HepG2 (cell line): Measurements from ENCODE around the gene NUP62. TPM values are rescaled to one million over a fixed set of nuclear protein-coding genes. Genes with fewer than 3 reads are reported as not detected.

Experiments
- DR1 ChIP-seq: sonication (generic); formaldehyde crosslinking; IDR thresholded peaks from 2 replicates; pipeline ENCODE4 v1.8.0; 2021; ENCODE audit warnings: mild to moderate bottlenecking, missing genetic modification reagents, inconsistent platforms
- GATA4 ChIP-seq: sonication (generic); IDR thresholded peaks from 2 replicates; pipeline ENCODE4 v1.6.1; 2016; ENCODE audit warnings: antibody characterized with exemption, low read depth, borderline replicate concordance
- HES4 ChIP-seq: sonication (generic); formaldehyde crosslinking; IDR thresholded peaks from 2 replicates; pipeline ENCODE4 v1.9.0; 2021; ENCODE audit warnings: mild to moderate bottlenecking, missing genetic modification reagents, borderline replicate concordance
- HNF4G ChIP-seq, 2 experiments: sonication (generic) in 1 of 2; formaldehyde crosslinking in 1 of 2; IDR thresholded peaks; 2 replicates each; pipeline versions ENCODE4 v1.4.0 to v1.6.1; 2011 to 2020; ENCODE audit warnings: borderline replicate concordance in 2 of 2, low read depth in 2 of 2, mild to moderate bottlenecking in 2 of 2, low read length in 1 of 2, missing genetic modification reagents in 1 of 2, moderate library complexity in 1 of 2
- KDM6A ChIP-seq: IDR thresholded peaks from 2 replicates; pipeline ENCODE4 v1.6.1; 2016; ENCODE audit warnings: low read depth
- MIER3 ChIP-seq: IDR thresholded peaks from 2 replicates; pipeline ENCODE4 v1.6.1; 2016; ENCODE audit warnings: missing compliant biosample characterization, borderline replicate concordance
- NAIF1 ChIP-seq: sonication (generic); formaldehyde crosslinking; IDR thresholded peaks from 2 replicates; pipeline ENCODE4 v1.5.0; 2020; ENCODE audit warnings: mild to moderate bottlenecking, missing genetic modification reagents, borderline replicate concordance
- NFYC ChIP-seq: IDR thresholded peaks from 2 replicates; pipeline ENCODE4 v1.6.1; 2016; ENCODE audit warnings: missing genetic modification reagents, missing compliant biosample characterization
- PHF20 ChIP-seq: sonication (generic); formaldehyde crosslinking; IDR thresholded peaks from 2 replicates; pipeline ENCODE4 v1.5.0; 2020; ENCODE audit warnings: mild to moderate bottlenecking, missing genetic modification reagents
- PHF5A ChIP-seq: IDR thresholded peaks from one replicate; pipeline ENCODE4 v1.6.1; 2018; ENCODE audit warnings: low read depth, missing genetic modification reagents; ENCODE audit not compliant: unreplicated experiment
- REL ChIP-seq: sonication (generic); formaldehyde crosslinking; conservative IDR thresholded peaks from 2 replicates; pipeline ENCODE4 v1.8.0; 2022; ENCODE audit warnings: mild to moderate bottlenecking, missing genetic modification reagents, moderate library complexity
- RORA ChIP-seq: sonication (generic); formaldehyde crosslinking; IDR thresholded peaks from 2 replicates; pipeline ENCODE4 v1.5.0; 2020; ENCODE audit warnings: mild to moderate bottlenecking, missing genetic modification reagents, moderate library complexity
- SATB2 ChIP-seq: sonication (generic); formaldehyde crosslinking; IDR thresholded peaks from 2 replicates; pipeline ENCODE4 v1.5.0; 2020; ENCODE audit warnings: missing genetic modification reagents
- SIN3A ChIP-seq: IDR thresholded peaks from 2 replicates; pipeline ENCODE4 v1.6.1; 2011; ENCODE audit warnings: low read depth, mild to moderate bottlenecking, control low read depth, low read length, borderline replicate concordance
- SP4 ChIP-seq: sonication (generic); formaldehyde crosslinking; IDR thresholded peaks from 2 replicates; pipeline ENCODE4 v1.8.1; 2023; ENCODE audit warnings: mild to moderate bottlenecking, missing genetic modification reagents
- TBX3 ChIP-seq: fragments of 450-650 bp; IDR thresholded peaks from 2 replicates; pipeline ENCODE4 v1.6.1; 2017; ENCODE audit warnings: antibody characterized with exemption, mild to moderate bottlenecking, inconsistent platforms, borderline replicate concordance
- THAP8 ChIP-seq: sonication (generic); formaldehyde crosslinking; IDR thresholded peaks from 2 replicates; pipeline ENCODE4 v1.5.1; 2020; ENCODE audit warnings: missing genetic modification reagents, mild to moderate bottlenecking, borderline replicate concordance
- TP53 ChIP-seq: sonication (generic); formaldehyde crosslinking; conservative IDR thresholded peaks from 2 replicates; pipeline ENCODE4 v1.4.0; 2020; ENCODE audit warnings: missing genetic modification reagents
- U2AF1 ChIP-seq: fragments of 200-400 bp; formaldehyde crosslinking; optimal IDR thresholded peaks from 2 replicates; pipeline ENCODE3; 2017; ENCODE audit warnings: mild to moderate bottlenecking, low read depth, low read length
- U2AF2 ChIP-seq: fragments of 200-400 bp; formaldehyde crosslinking; IDR thresholded peaks from 2 replicates; pipeline ENCODE4 v1.6.1; 2017; ENCODE audit warnings: low read depth, mild to moderate bottlenecking, low read length
- ZFP36 ChIP-seq: fragments of 150-350 bp; IDR thresholded peaks from 2 replicates; pipeline ENCODE4 v1.6.1; 2018; ENCODE audit warnings: borderline replicate concordance, low read length, low read depth; ENCODE audit not compliant: partially characterized antibody
- ZNF205 ChIP-seq: IDR thresholded peaks from 2 replicates; pipeline ENCODE4 v1.6.1; 2018; ENCODE audit warnings: missing biosample characterization, missing genetic modification reagents
- ZNF335 ChIP-seq: sonication (generic); formaldehyde crosslinking; IDR thresholded peaks from 2 replicates; pipeline ENCODE4 v1.4.0; 2020; ENCODE audit warnings: missing genetic modification reagents
- ZNF674 ChIP-seq: sonication (generic); formaldehyde crosslinking; IDR thresholded peaks from 2 replicates; pipeline ENCODE4 v1.5.0; 2020; ENCODE audit warnings: low read depth, mild to moderate bottlenecking, missing genetic modification reagents
- ZNF768 ChIP-seq: sonication (generic); formaldehyde crosslinking; IDR thresholded peaks from 2 replicates; pipeline ENCODE4 v1.4.0; 2020; ENCODE audit warnings: missing genetic modification reagents
- polyA plus RNA-seq, 8 experiments: library from polyadenylated mRNA; depleted of rRNA in 3 of 8; stranded (reverse) in 7 of 8; unstranded in 1 of 8; fragments of >200 nt; fragmentation: Illumina TruSeq in 4 of 8; extraction: Trizol in 4 of 8; gene quantifications; 2 replicates each; pipeline versions ENCODE4 v1.2.1 to v1.2.3, GENCODE V29; 2011 to 2016; ENCODE audit warnings: low read depth in 4 of 8, missing spikeins in 1 of 8, mixed read lengths in 1 of 8; ENCODE audit not compliant: insufficient read depth in 1 of 8
- total RNA-seq, 5 experiments: library from RNA; depleted of rRNA; stranded (reverse); fragments of >200 nt; fragmentation: Illumina TruSeq; extraction: Trizol; gene quantifications; 2 replicates each; pipeline ENCODE4 v1.2.3, GENCODE V29; 2016; ENCODE audit warnings: low read depth in 1 of 5
- TF ChIP-seq, protein P1 (sequence below): sonication (generic); formaldehyde crosslinking; IDR thresholded peaks from 2 replicates; pipeline ENCODE4 v1.8.1; 2023; ENCODE audit warnings: mild to moderate bottlenecking, missing genetic modification reagents
- TF ChIP-seq, protein P2 (sequence below): sonication (generic); formaldehyde crosslinking; IDR thresholded peaks from 2 replicates; pipeline ENCODE4 v1.5.0; 2020; ENCODE audit warnings: mild to moderate bottlenecking, missing genetic modification reagents

Gene NUP62
- total and polyA plus RNA-seq, 2 of the 13 experiments (the other 11 are each of a cell fraction or from before 2014, with no cell fraction given): 16.5 to 41.5 TPM

GRCh38 chr19:49869484-49870308, 59.6 kb downstream of the NUP62 start (continued):
- peak; percentile 34; the same call in 1 of the 2 replicates for TF ChIP-seq TBX3
- no peak for TF ChIP-seq TP53 (CRISPR knock-in tag)
- no peak for TF ChIP-seq DR1 (CRISPR knock-in tag)
- 0 out of 2 replicates have a peak, but pooled peaks have one; percentile 41 for TF ChIP-seq HES4 (CRISPR knock-in tag)
- TF ChIP-seq KDM6A: no peak
- TF ChIP-seq ZFP36: no peak
- no peak; the same call in 1 of the 2 replicates for TF ChIP-seq GATA4
- no peak for TF ChIP-seq SATB2
- TF ChIP-seq THAP8 (CRISPR knock-in tag): 0 out of 2 replicates have a peak, but pooled peaks have one; percentile 46
- TF ChIP-seq NFYC (CRISPR knock-in tag): peak; percentile 94
- TF ChIP-seq PHF20 (CRISPR knock-in tag): peak; percentile 66
- TF ChIP-seq PHF5A (CRISPR knock-in tag): no peak
- peak; percentile 72 for TF ChIP-seq SP4 (CRISPR knock-in tag)
- no peak for TF ChIP-seq U2AF2
- TF ChIP-seq NAIF1: no peak
- no peak for TF ChIP-seq HNF4G (IDR thresholded peaks at IDR 0.05; ENCODE audit: borderline replicate concordance, low read depth, low read length)
- no peak for TF ChIP-seq HNF4G (CRISPR knock-in tag; IDR thresholded peaks at IDR 0.05; ENCODE audit: borderline replicate concordance, low read depth)
- TF ChIP-seq ZNF768 (CRISPR knock-in tag): no peak
- TF ChIP-seq RORA (CRISPR knock-in tag): no peak
- TF ChIP-seq, protein P1, sequence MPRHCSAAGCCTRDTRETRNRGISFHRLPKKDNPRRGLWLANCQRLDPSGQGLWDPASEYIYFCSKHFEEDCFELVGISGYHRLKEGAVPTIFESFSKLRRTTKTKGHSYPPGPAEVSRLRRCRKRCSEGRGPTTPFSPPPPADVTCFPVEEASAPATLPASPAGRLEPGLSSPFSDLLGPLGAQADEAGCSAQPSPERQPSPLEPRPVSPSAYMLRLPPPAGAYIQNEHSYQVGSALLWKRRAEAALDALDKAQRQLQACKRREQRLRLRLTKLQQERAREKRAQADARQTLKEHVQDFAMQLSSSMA: no peak
- no peak for TF ChIP-seq ZNF335 (CRISPR knock-in tag)
- no peak for TF ChIP-seq REL (CRISPR knock-in tag)
- TF ChIP-seq MIER3 (CRISPR knock-in tag): 0 out of 2 replicates have a peak, but pooled peaks have one; percentile 55
- no peak for TF ChIP-seq U2AF1
- TF ChIP-seq SIN3A: peak; percentile 75; the same call in 1 of the 2 replicates
- TF ChIP-seq, protein P2, sequence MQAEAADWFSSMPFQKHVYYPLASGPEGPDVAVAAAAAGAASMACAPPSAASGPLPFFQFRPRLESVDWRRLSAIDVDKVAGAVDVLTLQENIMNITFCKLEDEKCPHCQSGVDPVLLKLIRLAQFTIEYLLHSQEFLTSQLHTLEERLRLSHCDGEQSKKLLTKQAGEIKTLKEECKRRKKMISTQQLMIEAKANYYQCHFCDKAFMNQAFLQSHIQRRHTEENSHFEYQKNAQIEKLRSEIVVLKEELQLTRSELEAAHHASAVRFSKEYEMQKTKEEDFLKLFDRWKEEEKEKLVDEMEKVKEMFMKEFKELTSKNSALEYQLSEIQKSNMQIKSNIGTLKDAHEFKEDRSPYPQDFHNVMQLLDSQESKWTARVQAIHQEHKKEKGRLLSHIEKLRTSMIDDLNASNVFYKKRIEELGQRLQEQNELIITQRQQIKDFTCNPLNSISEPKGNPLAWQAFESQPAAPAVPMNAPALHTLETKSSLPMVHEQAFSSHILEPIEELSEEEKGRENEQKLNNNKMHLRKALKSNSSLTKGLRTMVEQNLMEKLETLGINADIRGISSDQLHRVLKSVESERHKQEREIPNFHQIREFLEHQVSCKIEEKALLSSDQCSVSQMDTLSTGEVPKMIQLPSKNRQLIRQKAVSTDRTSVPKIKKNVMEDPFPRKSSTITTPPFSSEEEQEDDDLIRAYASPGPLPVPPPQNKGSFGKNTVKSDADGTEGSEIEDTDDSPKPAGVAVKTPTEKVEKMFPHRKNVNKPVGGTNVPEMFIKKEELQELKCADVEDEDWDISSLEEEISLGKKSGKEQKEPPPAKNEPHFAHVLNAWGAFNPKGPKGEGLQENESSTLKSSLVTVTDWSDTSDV (CRISPR knock-in tag): no peak; the same call in 1 of the 2 replicates
- TF ChIP-seq ZNF205 (CRISPR knock-in tag): no peak
- TF ChIP-seq ZNF674: no peak
